HG02885 (cell line): ENCODE results near the gene IRS2.

ENCODE experiments used
- ATAC-seq: cut with Tn5 transposase; IDR thresholded peaks from one replicate; pipeline ENCODE4 v1.9.1; 2021; ENCODE audit warnings: mild to moderate bottlenecking; ENCODE audit not compliant: unreplicated experiment, poor library complexity

Gene IRS2

GRCh38 chr13:109804654-109805053 lies 18.3 kb upstream of the IRS2 start:
- no peak for ATAC-seq

GRCh38 chr13:109803825-109804224 lies 17.4 kb upstream of the IRS2 start:
- no peak for ATAC-seq

- ATAC-seq = no peak
These were observed 16.6 kb upstream of the IRS2 start for GRCh38 chr13:109802936-109803335.

GRCh38 chr13:109795011-109795410 lies 8.6 kb upstream of the IRS2 start:
- ATAC-seq = no peak

- no peak for ATAC-seq
These were observed 7.7 kb upstream of the IRS2 start for GRCh38 chr13:109794095-109794494.

- no peak for ATAC-seq
These were observed 6.2 kb upstream of the IRS2 start for GRCh38 chr13:109792416-109793059.

GRCh38 chr13:109790942-109791605 lies 4.7 kb upstream of the IRS2 start:
- ATAC-seq = no peak

GRCh38 chr13:109790086-109790485 lies 3.7 kb upstream of the IRS2 start:
- no peak for ATAC-seq

GRCh38 chr13:109789262-109789661 lies 2.9 kb upstream of the IRS2 start:
- no peak for ATAC-seq

- no peak for ATAC-seq
These were observed 2.2 kb upstream of the IRS2 start for GRCh38 chr13:109788372-109789111.

- peak; percentile 6 for ATAC-seq
These were observed 962 bp upstream of the IRS2 start for GRCh38 chr13:109787135-109787954.

GRCh38 chr13:109785892-109786450 lies 412 bp downstream of the IRS2 start:
- ATAC-seq = no peak

- ATAC-seq = no peak
These were observed 1.1 kb downstream of the IRS2 start for GRCh38 chr13:109785141-109785891.

- no peak for ATAC-seq
These were observed 1.7 kb downstream of the IRS2 start for GRCh38 chr13:109784590-109785140.

- no peak for ATAC-seq
These were observed 2.4 kb downstream of the IRS2 start for GRCh38 chr13:109783815-109784589.

GRCh38 chr13:109783447-109783814 lies 3.0 kb downstream of the IRS2 start:
- ATAC-seq = no peak

- ATAC-seq = no peak
These were observed 3.5 kb downstream of the IRS2 start for GRCh38 chr13:109782823-109783431.
